Endothelial cell of hepatic sinusoid (primary cell): ENCODE data around the gene UCKL1.
"Not testable (repeated sequence)": the region's sequence is repeated elsewhere in the genome, so short reads cannot be mapped to it uniquely, and the experiment has no call there.

Experiments used
- in situ Hi-C: cut with HindIII; loops from 2 replicates; pipeline ENCODE4 v1.10.0; 2017; ENCODE audit warnings: low sequenced_read_pairs

UCKL1 gene

GRCh38 chr20:63973160-63973479 lies 16.9 kb upstream of the UCKL1 start:
- in situ Hi-C loops, result no loop called here

GRCh38 chr20:63972312-63973159 lies 16.3 kb upstream of the UCKL1 start:
- in situ Hi-C loops, result no loop called here

GRCh38 chr20:63971960-63972311 lies 15.7 kb upstream of the UCKL1 start:
- in situ Hi-C loops, result not testable (repeated sequence)

GRCh38 chr20:63970714-63971431 lies 14.7 kb upstream of the UCKL1 start:
- in situ Hi-C loops, result no loop called here

- in situ Hi-C loops, result no loop called here
Measured at GRCh38 chr20:63969838-63970713, 13.9 kb upstream of the UCKL1 start, which contains the start of gene ZNF512B. ZNF512B (minus strand) TSS chr20:63969930; CDS start chr20:63967950, 1,980 bp downstream.

GRCh38 chr20:63968928-63969760 lies 12.9 kb upstream of the UCKL1 start:
- in situ Hi-C loops, result no loop called here

GRCh38 chr20:63968136-63968927 lies 12.1 kb upstream of the UCKL1 start:
- in situ Hi-C loops, result no loop called here

- in situ Hi-C loops, result no loop called here
Measured at GRCh38 chr20:63967330-63968135, 11.3 kb upstream of the UCKL1 start.

GRCh38 chr20:63966944-63967322 lies 10.7 kb upstream of the UCKL1 start:
- in situ Hi-C loops, result no loop called here

GRCh38 chr20:63966172-63966943 lies 10.1 kb upstream of the UCKL1 start:
- in situ Hi-C loops, result no loop called here

GRCh38 chr20:63964412-63964811 lies 8.2 kb upstream of the UCKL1 start:
- in situ Hi-C loops, result no loop called here

GRCh38 chr20:63963784-63964301 lies 7.6 kb upstream of the UCKL1 start:
- in situ Hi-C loops, result no loop called here

- in situ Hi-C loops, result no loop called here
Measured at GRCh38 chr20:63963348-63963741, 7.1 kb upstream of the UCKL1 start.

- in situ Hi-C loops, result no loop called here
Measured at GRCh38 chr20:63962426-63963347, 6.5 kb upstream of the UCKL1 start.

- in situ Hi-C loops, result no loop called here
Measured at GRCh38 chr20:63961664-63962425, 5.6 kb upstream of the UCKL1 start.
